ENCODE results near the gene MFN2.

The MFN2 gene

DNA sequence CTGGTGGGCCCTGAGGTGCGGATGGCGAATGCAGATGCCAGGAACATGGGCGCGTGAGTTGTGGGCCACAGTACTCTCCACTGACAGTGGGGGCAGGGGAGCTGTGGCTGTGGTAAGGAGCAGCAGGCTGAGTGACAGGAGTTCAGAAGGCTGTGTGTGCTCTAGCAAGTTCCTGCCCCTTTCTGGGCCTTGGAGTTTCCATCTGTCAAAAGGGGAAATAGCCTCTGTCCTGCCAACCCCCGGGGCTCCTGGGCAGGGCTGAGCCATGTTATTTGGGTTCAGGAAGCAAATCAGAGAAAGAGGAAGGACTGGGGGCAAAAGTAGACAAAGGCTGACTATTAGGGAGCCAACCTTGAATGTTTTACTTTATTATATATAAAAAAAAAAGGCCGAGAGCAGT lies 19.5 kb upstream of the MFN2 start:
- DNase-seq = no peak

DNA sequence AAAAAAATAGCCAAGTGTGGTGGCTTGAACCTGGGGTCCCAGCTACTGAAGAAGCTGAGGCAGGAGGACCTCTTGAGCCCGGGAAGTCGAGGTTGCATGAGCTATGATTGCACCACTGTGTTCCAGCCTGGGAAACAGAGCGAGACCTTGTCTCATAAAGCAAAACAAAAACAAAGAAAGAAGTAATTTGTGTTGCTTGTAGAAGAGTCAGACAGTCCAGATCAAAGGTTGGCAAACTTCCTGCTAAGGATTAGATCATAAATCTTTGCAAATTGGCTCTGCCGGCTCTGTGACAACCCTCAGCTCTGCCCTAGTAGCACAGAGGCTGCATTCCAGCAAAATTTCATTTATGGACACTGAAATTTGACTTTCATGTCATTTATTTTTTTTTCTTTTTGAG lies 19.0 kb upstream of the MFN2 start:
- no peak for DNase-seq

DNA sequence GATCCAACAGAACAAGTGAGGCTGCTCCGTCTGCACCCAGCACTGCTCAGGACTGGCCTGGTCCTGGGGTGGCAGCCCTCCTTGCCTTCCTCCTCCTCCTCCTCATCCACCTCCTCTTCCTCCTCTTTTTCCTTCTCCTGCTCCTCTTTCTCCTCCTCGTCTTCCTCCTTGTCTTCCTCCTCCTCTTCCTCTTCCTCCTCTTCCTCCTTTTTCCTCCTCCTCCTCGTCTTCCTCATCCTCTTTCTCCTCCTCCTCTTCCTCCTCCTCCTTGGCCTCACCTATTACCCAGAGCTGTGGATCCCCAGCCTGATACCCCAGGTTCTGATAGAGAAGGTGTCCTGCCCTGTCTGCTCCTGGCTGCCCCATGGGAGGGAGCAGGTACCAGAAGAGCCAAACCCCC lies 16.6 kb upstream of the MFN2 start:
- DNase-seq = no peak

DNA sequence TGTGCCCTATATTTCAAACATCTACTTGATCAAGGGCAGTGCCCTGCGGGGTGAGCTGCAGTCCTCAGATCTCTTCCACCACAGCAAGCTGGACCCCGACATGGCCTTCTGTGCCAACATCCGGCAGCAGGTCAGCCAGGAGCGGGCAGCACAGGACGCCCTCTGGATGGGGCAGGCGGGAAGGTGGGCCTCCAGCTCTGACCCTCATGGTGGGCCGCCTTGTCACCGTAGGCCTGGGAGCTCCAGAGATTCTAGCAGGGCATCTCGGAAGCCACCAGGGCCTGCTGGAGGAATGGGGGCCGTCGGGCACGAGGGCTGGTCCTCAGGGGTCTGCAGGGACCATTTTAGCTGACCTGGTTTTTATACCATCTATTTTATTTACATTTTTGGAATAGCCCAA lies 15.6 kb upstream of the MFN2 start:
- no peak for DNase-seq

DNA sequence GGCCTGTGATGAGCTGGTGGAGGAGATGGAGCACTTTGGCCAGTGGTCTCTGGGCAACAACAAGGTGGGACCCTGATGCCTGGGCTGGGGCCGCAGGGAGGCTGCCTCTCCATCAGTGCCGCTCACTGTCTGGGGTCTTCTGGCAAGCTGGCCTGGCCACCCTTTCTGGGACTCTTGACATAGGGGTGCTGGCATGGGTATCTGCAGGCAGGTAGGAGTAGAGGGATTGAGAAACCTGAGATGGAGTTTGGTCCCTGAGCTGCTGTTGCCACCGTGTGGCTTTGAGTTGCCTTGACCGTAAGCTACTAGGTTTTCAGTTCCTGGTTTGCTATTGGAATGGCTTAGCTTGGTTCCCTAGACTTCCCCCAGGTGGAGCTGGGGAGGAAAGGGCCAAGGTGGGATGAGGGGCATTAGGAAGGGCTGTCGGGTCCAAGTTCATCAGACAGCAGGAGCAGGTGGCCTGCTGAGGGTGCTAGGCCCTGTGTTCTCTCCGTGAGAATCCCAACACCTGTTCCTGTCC lies 13.2 kb upstream of the MFN2 start:
- no peak for DNase-seq

DNA sequence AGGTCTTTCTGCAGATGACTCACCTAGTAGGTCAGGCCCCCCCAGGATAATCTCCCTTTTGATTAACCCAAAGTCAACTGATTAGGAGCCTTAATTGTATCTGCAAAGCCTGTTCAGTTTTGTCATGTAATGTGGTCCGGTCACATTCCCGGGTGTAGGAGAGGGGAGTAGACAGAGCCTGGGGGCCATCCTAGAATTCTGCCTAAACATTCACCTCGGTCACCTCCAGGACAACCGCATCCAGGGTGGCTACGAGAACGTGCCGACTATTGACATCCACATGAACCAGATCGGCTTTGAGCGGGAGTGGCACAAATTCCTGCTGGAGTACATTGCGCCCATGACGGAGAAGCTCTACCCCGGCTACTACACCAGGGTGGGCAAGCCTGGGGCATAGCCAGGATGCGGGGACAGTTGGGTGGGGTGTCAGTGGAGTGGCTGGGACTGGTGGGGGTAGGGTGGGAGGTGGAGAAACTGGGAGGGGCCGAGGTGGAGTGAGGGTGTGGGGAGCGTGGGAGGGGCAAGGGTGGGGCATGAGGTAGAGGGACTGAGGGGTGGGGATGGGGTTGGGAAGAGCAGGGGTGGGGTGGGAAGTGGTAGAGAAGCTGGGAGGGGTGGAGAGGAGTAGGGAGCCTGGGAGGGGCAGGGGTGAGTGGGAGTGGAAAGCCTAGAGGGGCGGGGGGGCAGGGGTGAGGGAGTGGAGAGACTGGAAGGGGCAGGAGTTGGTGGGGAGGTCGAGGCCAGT lies 9.6 kb upstream of the MFN2 start:
- DNase-seq = no peak

DNA sequence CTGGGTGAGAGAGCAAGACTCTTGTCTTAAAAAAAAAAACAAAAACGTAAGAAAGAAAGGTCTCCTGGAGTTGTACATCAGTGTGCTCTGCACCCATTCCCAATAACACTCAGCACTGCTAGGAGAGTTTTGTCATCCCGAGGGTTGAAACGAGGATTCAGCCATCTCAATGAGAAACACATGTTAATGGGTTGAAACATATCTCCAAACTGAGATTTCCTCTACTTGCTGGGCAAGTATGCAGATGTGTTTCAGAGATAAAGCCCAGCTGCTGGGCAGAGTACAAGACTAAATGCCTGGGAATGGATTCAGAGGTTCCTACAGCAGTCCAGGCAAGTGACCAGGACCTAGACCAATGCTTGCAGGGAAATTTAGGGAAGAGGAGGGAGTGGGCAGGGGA lies 2.6 kb upstream of the MFN2 start:
- no peak for DNase-seq

DNA sequence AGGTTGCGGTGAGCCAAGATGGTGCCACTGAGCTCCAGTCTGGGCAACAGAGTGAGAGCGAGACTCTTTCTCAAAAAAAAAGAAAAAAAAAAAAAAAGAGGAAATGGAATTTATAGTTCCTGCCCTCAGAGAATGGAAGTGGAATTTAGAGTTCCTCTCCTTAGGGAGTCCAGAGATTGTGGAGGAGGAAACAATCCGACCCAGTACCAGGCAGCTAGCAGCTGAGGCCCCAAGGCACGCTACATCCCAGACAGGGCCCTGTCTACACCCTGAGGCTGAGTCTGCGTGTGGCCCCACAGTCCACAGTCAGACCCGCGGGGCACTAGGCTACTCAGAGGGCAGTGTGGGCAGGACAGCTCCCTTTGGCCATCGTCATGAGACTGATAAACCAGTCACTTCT lies 1.9 kb upstream of the MFN2 start:
- DNase-seq = no peak

DNA sequence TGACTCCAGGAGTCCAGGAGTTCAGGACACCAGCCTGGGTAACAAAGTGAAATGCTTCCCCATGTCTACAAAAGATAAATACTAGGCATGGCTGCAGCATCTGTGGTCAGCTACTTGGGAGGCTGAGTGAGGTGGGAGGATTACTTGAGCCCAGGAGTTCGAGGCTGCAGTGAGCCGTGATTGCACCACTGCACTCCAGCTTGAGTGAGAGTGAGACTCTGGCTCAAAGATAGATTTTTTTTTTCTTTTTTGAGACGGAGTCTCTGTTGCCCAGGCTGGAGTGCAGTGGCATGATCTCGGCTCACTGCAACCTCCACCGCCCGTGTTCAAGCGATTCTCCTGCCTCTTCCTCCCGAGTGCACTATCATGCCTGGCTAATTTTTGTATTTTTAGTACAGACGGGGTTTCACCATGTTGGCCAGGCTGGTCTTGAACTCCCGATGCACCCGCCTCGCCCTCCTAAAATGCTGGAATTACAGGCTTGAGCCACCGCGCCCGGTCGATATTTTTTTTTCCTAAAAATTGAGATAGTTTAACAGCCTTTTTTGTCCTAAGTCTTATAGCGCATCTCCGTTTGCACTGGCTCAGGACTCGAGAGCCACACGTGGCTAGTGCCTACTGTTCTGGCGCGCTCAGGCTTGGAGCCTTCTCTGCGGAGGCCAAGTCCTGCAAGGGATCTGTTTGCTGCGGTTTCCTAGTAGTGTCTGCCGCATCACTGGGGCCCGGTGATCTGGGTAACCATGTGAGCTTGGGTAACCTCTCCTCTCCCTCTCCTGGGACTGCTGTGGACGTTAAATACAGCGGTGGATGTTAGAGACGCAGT lies 1.0 kb upstream of the MFN2 start:
- DNase-seq = no peak

DNA sequence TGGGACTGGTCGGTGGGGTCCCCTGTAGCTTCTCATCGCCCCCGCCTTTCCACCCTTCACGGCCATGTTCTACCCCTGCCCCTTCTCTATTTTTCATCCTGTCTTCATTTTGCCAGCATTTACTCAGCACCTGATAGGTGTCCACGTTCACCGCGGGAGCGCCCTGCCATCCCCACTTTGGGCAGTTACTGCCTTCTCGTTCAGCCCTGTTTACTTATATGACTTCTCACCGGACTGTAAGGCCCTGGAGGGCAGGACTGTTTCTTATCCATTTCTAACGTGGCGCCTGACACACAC lies 380 bp downstream of the MFN2 start:
- no peak for DNase-seq

DNA sequence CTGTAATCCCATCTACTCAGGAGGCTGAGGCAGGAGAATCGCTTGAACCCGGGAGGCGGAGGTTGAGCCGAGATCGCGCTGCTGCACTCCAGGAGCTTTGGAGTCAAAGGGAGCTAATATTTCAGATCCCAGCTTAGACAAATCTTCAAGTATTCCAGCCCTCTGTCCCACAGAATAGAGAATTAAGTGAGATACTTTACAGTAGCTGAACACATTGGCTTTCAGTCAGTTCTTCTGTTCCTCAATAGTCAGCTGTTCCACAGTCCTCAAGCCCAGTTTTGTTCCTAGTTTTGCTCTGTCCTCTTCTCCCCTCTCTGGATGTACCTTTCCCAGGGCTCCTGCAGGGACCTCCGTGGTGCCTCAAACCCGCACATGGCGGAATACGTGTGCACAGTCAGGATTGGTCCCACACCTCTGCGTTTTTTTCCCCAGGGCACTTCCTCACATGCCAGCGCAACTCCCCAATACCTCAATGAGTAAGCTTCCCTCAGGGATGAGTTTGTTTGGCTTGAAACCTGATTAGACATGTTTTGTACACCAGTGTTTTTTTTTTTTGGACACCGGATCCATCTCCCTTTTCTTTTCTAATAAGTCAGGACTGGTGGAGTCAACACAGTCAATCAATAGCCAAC lies 1.2 kb downstream of the MFN2 start:
- DNase-seq = no peak

DNA sequence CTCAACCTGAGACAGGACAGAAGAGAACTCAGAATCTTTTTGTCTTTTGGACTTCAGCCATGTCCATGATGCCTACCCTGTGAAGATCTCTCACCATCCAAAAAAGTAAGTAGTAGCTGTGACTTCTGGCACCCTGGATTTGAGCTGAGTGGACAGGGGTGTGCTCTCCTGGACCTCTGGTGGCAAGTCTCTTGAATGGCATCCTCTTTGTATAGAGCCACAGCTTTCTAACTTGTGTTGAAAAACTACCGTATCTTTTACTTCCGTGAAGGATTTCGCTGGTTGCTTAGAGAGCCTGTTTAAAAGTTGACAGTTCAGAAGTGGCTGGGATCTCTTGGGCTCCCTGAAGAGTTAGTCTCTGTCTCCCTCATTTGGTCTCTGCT lies 1.8 kb downstream of the MFN2 start:
- DNase-seq = no peak

DNA sequence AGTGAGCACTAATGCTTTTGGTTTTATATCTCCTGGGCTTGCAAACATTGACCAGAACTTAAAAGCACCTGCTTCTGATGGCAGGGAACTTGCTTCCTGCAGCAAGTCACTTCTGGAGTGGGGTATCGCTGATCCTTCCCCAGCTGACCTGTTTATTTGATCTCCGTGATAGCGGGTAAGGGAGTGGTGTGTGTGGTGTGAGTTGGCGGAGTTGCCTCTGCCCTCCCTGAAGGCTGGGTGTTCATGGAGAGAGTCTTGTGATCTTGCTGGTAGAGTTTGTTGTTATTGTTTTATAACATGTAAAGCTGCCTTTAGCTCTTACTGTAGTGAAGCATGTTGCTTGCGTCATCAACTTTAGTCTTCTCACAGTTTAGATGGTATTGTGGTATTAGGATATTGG lies 3.9 kb downstream of the MFN2 start:
- no peak for DNase-seq

DNA sequence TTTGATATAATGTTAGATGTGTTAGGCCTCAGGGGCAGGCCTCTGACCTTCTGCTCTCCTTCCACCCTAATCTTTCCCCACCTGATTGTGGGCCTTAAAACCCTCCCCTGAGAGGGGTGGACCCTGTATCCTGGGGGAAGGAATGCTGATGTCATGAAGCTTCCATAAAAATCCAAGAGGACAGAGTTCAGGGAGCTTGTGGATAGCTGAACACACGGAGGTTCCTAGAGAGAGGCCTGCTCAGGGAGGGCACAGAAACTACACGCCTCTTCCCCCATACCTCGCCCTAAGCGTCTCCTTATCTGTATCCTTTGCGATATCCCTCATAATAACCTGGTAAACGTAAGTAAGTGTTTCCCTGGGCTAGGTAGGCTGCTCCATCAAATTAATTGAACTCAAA lies 4.3 kb downstream of the MFN2 start:
- no peak for DNase-seq

DNA sequence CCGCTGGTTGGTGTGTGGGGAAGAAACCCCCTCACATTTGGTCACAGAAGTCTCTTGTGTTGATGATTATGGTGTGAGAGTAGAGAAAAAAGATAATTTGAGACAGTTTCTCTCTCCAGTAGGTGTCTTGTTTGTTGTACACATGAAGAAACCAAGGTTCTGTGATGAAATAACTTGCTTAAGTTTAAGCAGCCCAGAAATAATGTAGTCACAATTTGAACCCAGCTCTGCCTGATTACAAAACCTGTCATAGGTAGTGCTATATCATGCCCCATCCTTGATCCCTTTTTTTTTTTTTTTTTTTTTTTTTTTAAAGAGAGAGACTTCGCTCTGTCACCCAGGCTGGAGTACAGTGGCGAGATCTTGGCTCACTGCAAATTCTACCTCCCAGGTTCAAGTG lies 4.9 kb downstream of the MFN2 start:
- no peak for DNase-seq

DNA sequence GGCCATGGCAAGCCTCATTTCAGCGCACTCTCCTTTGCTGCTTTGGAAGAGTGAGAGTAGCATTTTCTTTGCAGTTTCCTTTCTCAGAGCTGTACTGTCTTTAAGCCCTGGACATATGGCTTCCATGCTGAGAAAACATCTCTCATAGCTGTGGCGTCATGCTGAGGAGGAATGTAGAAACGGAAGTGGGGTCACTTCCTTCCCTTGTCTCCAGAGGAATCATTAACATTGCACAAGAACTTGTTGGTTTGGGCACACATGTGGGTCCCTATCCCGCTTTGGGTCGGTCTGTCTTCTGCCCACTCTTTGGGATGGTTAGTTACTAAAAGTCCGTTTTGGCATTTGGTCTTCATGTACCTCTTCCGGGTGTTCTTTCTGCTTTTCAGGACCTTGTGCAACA lies 5.6 kb downstream of the MFN2 start:
- DNase-seq = no peak

DNA sequence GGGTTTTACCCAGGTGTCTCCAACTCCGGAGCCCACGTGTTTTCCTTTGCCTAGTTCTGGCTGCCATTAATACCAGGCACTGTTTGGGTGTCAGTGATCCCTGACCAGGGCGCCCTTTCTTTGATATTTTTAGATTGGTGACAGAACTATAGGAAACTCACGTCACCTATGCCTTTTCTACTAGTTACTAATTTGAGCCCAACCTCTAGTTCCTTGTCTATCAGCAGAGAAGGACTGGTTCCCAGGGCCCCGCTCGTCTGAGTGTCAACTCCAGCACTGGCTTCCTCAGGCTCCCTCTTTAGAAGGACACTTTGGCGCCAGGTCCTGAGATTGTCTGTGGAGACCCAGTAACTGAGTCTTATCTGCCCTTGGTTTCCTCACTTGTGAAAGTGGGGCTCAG lies 9.4 kb downstream of the MFN2 start:
- no peak for DNase-seq

DNA sequence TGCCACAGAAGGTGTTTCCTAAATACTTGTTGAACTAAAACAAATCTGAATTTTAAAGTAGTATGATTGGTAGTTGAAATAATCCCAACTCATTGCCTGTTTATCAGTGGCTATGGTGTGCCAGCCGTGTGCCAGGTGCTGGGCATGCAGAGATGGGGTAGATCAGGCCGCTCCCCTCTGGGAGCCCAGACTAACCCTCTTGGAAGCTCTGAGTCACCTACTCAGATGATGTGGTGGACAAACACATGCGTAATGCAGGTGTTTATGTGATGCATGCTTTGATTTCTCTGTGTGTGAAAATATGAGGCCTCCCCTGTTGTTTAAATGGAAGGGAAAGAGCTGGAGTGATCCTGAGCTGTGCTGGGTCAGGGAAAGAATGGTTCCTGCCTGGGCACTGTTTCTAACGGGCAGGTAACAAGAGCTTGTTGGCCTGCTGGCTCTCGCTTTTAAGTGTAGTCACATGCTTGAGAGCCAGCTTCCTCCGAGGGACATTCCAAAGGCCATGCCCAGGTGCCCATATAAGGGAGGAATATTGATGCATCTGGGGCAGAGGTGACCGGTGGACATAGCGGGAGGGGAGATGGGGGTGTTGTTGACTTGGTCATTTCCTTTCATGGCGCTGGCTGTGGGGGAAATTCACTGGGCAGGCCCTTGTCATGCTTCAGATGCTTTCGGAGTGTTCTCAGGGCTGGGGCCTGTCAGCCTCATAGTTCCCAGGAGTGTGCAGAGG lies 10.2 kb downstream of the MFN2 start:
- DNase-seq = no peak

DNA sequence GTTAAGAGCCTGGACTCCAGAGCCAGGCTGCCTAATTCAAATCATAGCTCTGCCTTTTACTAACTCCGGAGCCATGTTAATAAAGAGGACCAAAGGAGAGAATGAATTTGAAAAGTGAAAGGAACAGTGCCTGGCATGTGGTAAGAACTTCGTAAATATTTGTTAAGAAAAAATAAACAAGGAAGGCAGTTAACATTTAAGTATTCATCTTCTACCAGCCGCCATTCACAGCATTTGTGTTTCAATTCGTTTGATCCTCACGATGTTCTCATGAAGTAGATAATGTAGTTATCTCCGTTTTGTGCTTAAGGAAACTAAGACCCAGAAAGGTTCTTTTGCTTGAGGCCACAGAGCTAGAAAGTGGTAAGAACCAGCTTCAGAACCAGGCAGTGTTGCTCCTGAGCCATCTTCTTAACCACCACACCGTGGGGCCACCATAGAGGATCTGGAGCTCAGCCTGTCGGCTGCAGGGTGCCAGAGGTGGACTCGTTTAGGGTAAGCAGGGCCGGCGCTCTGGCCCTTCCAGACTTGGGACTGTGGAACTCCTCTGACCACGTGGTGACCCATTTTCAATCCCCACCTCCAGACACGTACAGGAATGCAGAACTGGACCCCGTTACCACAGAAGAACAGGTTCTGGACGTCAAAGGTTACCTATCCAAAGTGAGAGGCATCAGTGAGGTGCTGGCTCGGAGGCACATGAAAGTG lies 11.9 kb downstream of the MFN2 start:
- no peak for DNase-seq

DNA sequence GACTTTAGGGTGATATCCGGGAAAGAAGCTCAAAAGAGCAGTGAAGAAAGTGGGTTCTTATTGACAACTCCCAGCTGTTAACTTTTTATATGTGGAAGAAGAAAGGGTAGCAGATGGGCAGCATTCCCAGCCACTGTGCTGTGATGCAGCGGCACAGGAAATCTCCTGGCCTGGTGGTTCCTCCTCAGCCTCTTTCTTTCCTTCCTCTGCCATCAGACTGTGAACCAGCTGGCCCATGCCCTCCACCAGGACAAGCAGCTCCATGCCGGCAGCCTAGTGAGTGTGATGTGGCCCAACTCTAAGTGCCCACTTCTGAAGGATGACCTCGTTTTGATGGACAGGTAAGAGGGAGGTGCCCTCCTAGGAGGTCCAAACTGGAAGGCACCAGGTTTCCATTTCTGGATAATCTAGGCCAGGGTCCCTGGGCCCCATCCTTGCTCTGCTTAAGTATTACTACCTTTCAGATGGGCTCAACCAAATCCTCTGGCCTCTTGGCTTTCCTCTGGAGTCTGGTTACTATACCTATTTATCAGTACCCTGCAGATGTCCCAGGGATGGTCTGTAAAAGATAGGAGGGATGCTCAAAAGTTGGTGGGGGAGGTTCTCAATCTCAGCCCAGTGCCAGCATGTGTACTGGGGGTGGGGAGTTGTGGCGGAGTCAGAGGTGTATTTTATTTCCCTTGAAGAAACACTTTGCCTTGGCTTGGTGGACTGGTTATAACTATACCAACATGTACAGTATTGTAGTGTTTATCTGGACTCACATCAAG lies 17.0 kb downstream of the MFN2 start:
- no peak for DNase-seq

DNA sequence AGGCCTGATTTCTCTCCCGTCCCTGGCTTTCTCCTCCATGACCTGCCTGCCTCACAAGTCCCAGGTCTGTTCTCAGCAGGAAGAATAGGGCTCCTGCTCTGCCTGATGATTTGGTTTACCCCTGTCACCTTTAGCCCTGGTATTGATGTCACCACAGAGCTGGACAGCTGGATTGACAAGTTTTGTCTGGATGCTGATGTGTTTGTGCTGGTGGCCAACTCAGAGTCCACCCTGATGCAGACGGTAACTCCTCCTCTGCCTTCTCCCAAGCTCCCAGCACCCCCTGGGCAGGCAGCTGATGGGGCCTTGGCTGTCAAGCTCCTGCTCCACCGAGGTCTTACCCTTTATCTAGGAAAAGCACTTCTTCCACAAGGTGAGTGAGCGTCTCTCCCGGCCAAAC lies 18.4 kb downstream of the MFN2 start:
- no peak for DNase-seq

DNA sequence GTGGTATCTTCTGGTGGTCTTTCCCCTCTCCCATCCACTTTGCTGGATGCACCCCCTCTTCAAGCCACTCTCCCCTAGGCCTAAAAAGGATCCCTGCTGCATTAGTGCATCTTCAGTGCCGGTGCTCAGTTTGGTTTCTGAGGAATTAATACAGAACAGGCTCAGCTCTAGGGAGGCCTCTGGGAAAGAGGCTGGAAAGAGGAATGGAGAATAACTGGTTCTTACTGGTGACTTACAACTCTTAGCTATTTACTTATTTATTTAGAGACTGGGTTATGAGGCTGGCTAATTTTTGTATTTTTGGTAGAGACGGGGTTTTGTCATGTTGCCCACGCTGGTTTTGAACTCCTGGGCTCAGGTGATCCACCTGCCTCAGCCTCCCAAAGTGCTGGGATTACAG lies 19.0 kb downstream of the MFN2 start:
- DNase-seq = no peak

Measured in activated CD4-positive, alpha-beta T cell treated with anti-CD3 and anti-CD28 coated beads, Interleukin-2, amount 50 U/mL, for 48 hours (primary cell).